ENCODE data around the gene RXRG.

DNA sequence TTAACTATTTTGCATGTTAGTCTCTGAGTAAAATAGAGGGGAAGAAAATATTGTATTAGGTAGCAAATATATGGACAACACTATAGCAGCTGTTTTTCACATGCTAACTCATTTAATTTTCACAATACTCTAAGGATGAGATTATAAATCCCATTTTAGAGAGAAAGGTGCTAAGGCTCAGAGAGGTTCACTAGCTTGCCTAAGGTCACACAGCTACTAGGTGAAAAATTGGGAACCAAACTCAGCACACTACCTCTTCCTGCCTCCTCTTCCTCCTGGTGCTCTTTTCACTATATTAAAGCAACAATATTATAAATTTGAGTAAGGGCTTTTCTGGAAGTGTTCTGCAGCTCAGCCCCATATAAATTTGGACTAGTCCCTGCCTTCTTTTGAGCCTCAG, 2.3 kb downstream of the RXRG start:
- TF ChIP-seq, protein P1, sequence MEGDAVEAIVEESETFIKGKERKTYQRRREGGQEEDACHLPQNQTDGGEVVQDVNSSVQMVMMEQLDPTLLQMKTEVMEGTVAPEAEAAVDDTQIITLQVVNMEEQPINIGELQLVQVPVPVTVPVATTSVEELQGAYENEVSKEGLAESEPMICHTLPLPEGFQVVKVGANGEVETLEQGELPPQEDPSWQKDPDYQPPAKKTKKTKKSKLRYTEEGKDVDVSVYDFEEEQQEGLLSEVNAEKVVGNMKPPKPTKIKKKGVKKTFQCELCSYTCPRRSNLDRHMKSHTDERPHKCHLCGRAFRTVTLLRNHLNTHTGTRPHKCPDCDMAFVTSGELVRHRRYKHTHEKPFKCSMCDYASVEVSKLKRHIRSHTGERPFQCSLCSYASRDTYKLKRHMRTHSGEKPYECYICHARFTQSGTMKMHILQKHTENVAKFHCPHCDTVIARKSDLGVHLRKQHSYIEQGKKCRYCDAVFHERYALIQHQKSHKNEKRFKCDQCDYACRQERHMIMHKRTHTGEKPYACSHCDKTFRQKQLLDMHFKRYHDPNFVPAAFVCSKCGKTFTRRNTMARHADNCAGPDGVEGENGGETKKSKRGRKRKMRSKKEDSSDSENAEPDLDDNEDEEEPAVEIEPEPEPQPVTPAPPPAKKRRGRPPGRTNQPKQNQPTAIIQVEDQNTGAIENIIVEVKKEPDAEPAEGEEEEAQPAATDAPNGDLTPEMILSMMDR (conservative IDR thresholded peaks at IDR 0.05 in 1 of 2, IDR thresholded peaks at IDR 0.05 in 1 of 2; ENCODE audit: extremely low read depth in 1 of 2, insufficient read depth in 1 of 2, low read depth in 1 of 2, low read length in 2 of 2): no peak
- no peak for TF ChIP-seq EZH2 (IDR thresholded peaks at IDR 0.05; ENCODE audit: borderline replicate concordance, low read length)

All from mammary epithelial cell (primary cell).